Measurements from ENCODE around the gene CDH4. TPM values are rescaled to one million over a fixed set of nuclear protein-coding genes. Genes with fewer than 3 reads are reported as not detected.

The CDH4 gene
- total and polyA plus RNA-seq, 2 of the 13 experiments (the other 11 are each of a cell fraction or from before 2014, with no cell fraction given), result not detected

DNA sequence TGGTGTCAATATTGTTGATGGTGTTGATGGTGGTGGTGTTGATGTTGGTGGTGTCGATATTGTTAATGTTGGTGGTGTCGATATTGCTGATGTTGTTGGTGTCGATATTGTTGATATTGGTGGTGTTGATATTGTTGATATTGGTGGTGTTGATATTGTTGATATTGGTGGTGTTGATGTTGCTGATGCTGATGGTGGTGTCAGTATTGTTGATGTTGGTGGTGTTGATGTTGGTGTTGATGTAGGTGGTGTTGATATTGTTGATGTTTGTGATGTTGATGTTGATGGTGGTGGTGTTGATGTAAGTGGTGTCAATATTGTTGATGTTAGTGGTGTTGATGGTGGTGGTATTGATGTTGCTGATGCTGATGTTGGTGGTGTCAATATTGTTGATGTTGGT lies 240.0 kb downstream of the CDH4 start (continued):
- TF ChIP-seq ATAD3A (CRISPR knock-in tag; IDR thresholded peaks at IDR 0.05), result no peak
- no peak for TF ChIP-seq PRDM10 (CRISPR knock-in tag; IDR thresholded peaks at IDR 0.05; ENCODE audit: low read depth)
- peak; percentile 43; the same call in 1 of the 2 replicates for TF ChIP-seq FOXA1 (IDR thresholded peaks at IDR 0.05)
- no peak for TF ChIP-seq FOXA1 (CRISPR knock-in tag; IDR thresholded peaks at IDR 0.05)
- TF ChIP-seq NR2F6 (IDR thresholded peaks at IDR 0.05), result no peak
- TF ChIP-seq NR2F6 (CRISPR knock-in tag; IDR thresholded peaks at IDR 0.05), result no peak
- TF ChIP-seq, protein P1, sequence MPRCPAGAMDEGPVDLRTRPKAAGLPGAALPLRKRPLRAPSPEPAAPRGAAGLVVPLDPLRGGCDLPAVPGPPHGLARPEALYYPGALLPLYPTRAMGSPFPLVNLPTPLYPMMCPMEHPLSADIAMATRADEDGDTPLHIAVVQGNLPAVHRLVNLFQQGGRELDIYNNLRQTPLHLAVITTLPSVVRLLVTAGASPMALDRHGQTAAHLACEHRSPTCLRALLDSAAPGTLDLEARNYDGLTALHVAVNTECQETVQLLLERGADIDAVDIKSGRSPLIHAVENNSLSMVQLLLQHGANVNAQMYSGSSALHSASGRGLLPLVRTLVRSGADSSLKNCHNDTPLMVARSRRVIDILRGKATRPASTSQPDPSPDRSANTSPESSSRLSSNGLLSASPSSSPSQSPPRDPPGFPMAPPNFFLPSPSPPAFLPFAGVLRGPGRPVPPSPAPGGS (CRISPR knock-in tag; IDR thresholded peaks at IDR 0.05), result no peak
- TF ChIP-seq, protein P2, sequence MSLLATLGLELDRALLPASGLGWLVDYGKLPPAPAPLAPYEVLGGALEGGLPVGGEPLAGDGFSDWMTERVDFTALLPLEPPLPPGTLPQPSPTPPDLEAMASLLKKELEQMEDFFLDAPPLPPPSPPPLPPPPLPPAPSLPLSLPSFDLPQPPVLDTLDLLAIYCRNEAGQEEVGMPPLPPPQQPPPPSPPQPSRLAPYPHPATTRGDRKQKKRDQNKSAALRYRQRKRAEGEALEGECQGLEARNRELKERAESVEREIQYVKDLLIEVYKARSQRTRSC (CRISPR knock-in tag; IDR thresholded peaks at IDR 0.05; ENCODE audit: low read depth), result no peak
- TF ChIP-seq ZNF230 (CRISPR knock-in tag; IDR thresholded peaks at IDR 0.05), result no peak
- TF ChIP-seq ZNF749 (CRISPR knock-in tag; IDR thresholded peaks at IDR 0.05; ENCODE audit: borderline replicate concordance), result no peak
- peak; percentile 68; the same call in 1 of the 2 replicates for TF ChIP-seq SOX6 (IDR thresholded peaks at IDR 0.05)
- no peak for TF ChIP-seq SOX6 (CRISPR knock-in tag; IDR thresholded peaks at IDR 0.05)
- 0 out of 2 replicates have a peak, but pooled peaks have one; percentile 54 for TF ChIP-seq FOXK2 (IDR thresholded peaks at IDR 0.05)
- TF ChIP-seq ZNF580 (CRISPR knock-in tag; IDR thresholded peaks at IDR 0.05; ENCODE audit: borderline replicate concordance, low read depth), result no peak
- 0 out of 2 replicates have a peak, but pooled peaks have one; percentile 63 for TF ChIP-seq PLRG1 (conservative IDR thresholded peaks at IDR 0.05)
- no peak for TF ChIP-seq ZNF121 (CRISPR knock-in tag; IDR thresholded peaks at IDR 0.05)
- TF ChIP-seq RELA (CRISPR knock-in tag; IDR thresholded peaks at IDR 0.05), result no peak
- TF ChIP-seq HOXD1 (CRISPR knock-in tag; IDR thresholded peaks at IDR 0.05), result no peak
- no peak for TF ChIP-seq NFYB (CRISPR knock-in tag; IDR thresholded peaks at IDR 0.05)
- no peak for TF ChIP-seq PRDM15 (CRISPR knock-in tag; IDR thresholded peaks at IDR 0.05)
- no peak for TF ChIP-seq ZBTB21 (CRISPR knock-in tag; IDR thresholded peaks at IDR 0.05)
- TF ChIP-seq TRIM22 (IDR thresholded peaks at IDR 0.05), result peak; percentile 93
- TF ChIP-seq ZNF282 (IDR thresholded peaks at IDR 0.05; ENCODE audit: partially characterized antibody), result peak; percentile 84

Measured in HepG2 (cell line).